GM12878 (cell line): Measurements from ENCODE around the gene MRPL38.

Experiments
- BCL11A ChIP-seq: IDR thresholded peaks from 2 replicates; pipeline ENCODE4 v1.6.1; 2011; ENCODE audit warnings: low read depth, low read length
- CTCF ChIP-seq, 3 experiments: IDR thresholded peaks in 2 of 3; conservative IDR thresholded peaks in 1 of 3; 2 replicates each; pipeline ENCODE4 v1.5.1; 2011; ENCODE audit warnings: low read depth in 3 of 3, low read length in 3 of 3, mild to moderate bottlenecking in 3 of 3, control low read depth in 2 of 3, moderate library complexity in 2 of 3, inconsistent platforms in 1 of 3, mixed read lengths in 1 of 3; ENCODE audit not compliant: control insufficient read depth in 2 of 3, insufficient read depth in 1 of 3; ENCODE audit errors: extremely low read depth in 1 of 3
- NFYB ChIP-seq: IDR thresholded peaks from 2 replicates; pipeline ENCODE4 v1.6.1; 2011; ENCODE audit warnings: low read depth, mild to moderate bottlenecking, low read length, improper control_type of control experiment, moderate library complexity; ENCODE audit not compliant: insufficient read depth
- POLR2A ChIP-seq: IDR thresholded peaks from 2 replicates; pipeline ENCODE4 v1.6.1; 2011; ENCODE audit warnings: low read depth, mild to moderate bottlenecking, low read length
- RB1 ChIP-seq: fragments of 450-650 bp; formaldehyde crosslinking; IDR thresholded peaks from 2 replicates; pipeline ENCODE4 v1.6.1; 2017; ENCODE audit warnings: mild to moderate bottlenecking, borderline replicate concordance
- REST ChIP-seq: IDR thresholded peaks from 2 replicates; pipeline ENCODE4 v1.6.1; 2012; ENCODE audit warnings: mild to moderate bottlenecking, low read depth, low read length
- TAF1 ChIP-seq: IDR thresholded peaks from 2 replicates; pipeline ENCODE4 v1.6.1; 2011; ENCODE audit warnings: mild to moderate bottlenecking, low read depth, low read length, borderline replicate concordance
- TCF12 ChIP-seq: IDR thresholded peaks from 2 replicates; pipeline ENCODE4 v1.6.1; 2011; ENCODE audit warnings: low read depth, mild to moderate bottlenecking, low read length

GRCh38 chr17:75891022-75891604 lies 13.6 kb downstream of the MRPL38 start:
- TF ChIP-seq REST, result no peak
- TF ChIP-seq CTCF (IDR thresholded peaks at IDR 0.05 in 2 of 3, conservative IDR thresholded peaks at IDR 0.05 in 1 of 3; ENCODE audit: control insufficient read depth in 2 of 3, extremely low read depth in 1 of 3, insufficient read depth in 1 of 3, low read depth in 3 of 3, low read length in 3 of 3), result no peak
- TF ChIP-seq NFYB, result no peak
- TF ChIP-seq POLR2A, result no peak
- no peak for TF ChIP-seq TCF12
- no peak for TF ChIP-seq BCL11A
- no peak for TF ChIP-seq RB1
- no peak for TF ChIP-seq TAF1
